Esophagus muscularis mucosa (tissue), 4 donors: ENCODE results near the gene REXO4.

ENCODE experiments used
- EP300 ChIP-seq: sonication (generic); formaldehyde crosslinking; IDR thresholded peaks from one replicate; pipeline ENCODE4 v1.6.1; 2017; ENCODE audit warnings: antibody characterized with exemption
- POLR2AphosphoS5 ChIP-seq, 2 donors: sonication (generic); formaldehyde crosslinking; IDR thresholded peaks; one replicate each; pipeline ENCODE4 v1.6.1; 2017; ENCODE audit warnings: antibody characterized with exemption in 2 of 2
- TF ChIP-seq, protein P1 (sequence below), 3 experiments: fragments of 200-600 bp in 2 of 3; fragments of 450-650 bp in 1 of 3; sonication (generic) in 2 of 3; IDR thresholded peaks; one replicate each; pipeline ENCODE4 v1.5.1; 2017 to 2019; ENCODE audit warnings: antibody characterized with exemption in 3 of 3, mild to moderate bottlenecking in 2 of 3, moderate library complexity in 1 of 3

- TF ChIP-seq EP300, result no peak
- TF ChIP-seq, protein P1, sequence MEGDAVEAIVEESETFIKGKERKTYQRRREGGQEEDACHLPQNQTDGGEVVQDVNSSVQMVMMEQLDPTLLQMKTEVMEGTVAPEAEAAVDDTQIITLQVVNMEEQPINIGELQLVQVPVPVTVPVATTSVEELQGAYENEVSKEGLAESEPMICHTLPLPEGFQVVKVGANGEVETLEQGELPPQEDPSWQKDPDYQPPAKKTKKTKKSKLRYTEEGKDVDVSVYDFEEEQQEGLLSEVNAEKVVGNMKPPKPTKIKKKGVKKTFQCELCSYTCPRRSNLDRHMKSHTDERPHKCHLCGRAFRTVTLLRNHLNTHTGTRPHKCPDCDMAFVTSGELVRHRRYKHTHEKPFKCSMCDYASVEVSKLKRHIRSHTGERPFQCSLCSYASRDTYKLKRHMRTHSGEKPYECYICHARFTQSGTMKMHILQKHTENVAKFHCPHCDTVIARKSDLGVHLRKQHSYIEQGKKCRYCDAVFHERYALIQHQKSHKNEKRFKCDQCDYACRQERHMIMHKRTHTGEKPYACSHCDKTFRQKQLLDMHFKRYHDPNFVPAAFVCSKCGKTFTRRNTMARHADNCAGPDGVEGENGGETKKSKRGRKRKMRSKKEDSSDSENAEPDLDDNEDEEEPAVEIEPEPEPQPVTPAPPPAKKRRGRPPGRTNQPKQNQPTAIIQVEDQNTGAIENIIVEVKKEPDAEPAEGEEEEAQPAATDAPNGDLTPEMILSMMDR (IDR thresholded peaks at IDR 0.05), result no peak
- TF ChIP-seq POLR2AphosphoS5 (IDR thresholded peaks at IDR 0.05), result no peak
Observed at GRCh38 chr9:133396952-133397351, 20.9 kb downstream of the REXO4 start.
